WERI-Rb-1 (cell line): ENCODE measurements around the gene HIGD1C.
"Not testable (repeated sequence)": the region's sequence is repeated elsewhere in the genome, so short reads cannot be mapped to it uniquely, and the experiment has no call there.

ENCODE experiments used
- DNase-seq: peaks from one replicate; pipeline ENCODE4 v3.0.0-alpha.2; 2020
- H3K27ac ChIP-seq: fragments of 250-450 bp; sonication (Bioruptor Pico); 2 replicates; pipeline ENCODE4 v1.5.1; 2020; ENCODE audit warnings: mild to moderate bottlenecking, moderate library complexity
- H3K27me3 ChIP-seq: fragments of 250-450 bp; sonication (Bioruptor Pico); 2 replicates; pipeline ENCODE4 v1.5.1; 2021; ENCODE audit warnings: mild to moderate bottlenecking, low read depth, moderate library complexity; ENCODE audit not compliant: insufficient read depth, severe bottlenecking
- H3K36me3 ChIP-seq: fragments of 250-450 bp; sonication (Bioruptor Pico); 2 replicates; pipeline ENCODE4 v1.5.1; 2020; ENCODE audit warnings: mild to moderate bottlenecking, moderate library complexity
- H3K4me3 ChIP-seq: 2 replicates; pipeline ENCODE4 v1.5.1; 2011; ENCODE audit warnings: low read depth, mild to moderate bottlenecking, control low read depth, low read length
- H3K9me3 ChIP-seq: fragments of 250-450 bp; sonication (Bioruptor Pico); 2 replicates; pipeline ENCODE4 v1.5.1; 2021; ENCODE audit warnings: mild to moderate bottlenecking, moderate library complexity; ENCODE audit not compliant: severe bottlenecking
- TF ChIP-seq, protein P1 (sequence below): IDR thresholded peaks from 2 replicates; pipeline ENCODE4 v1.5.1; 2011; ENCODE audit warnings: low read depth, mild to moderate bottlenecking, control low read depth, inconsistent platforms, low read length

HIGD1C gene

DNA sequence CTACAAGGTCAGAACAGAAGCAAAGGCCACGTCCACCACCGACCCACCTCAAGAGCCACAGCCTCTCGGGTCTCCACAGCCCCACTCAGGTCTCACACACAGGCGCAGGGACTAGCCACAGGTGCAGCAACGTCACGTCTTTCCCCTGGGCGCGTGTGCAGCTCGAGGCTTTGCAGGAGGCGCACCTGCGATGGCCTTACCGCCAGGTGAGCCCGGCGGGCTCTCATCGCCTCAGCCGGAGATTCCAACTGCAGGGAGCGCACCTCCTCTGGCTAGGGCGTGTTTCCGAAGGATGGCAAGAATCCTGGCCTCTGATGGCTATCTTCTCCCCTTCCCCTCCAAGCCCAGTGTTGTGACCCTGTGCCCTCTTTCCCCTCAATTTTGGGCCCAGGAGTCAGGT lies at the start of gene HIGD1C:
Gene HIGD1C (plus strand): TSS at position 35 of the 400 bp plus-strand sequence. CDS start 1,455 bp downstream, outside the sequence.
- Histone ChIP-seq H3K9me3 (no peaks in the 10 kb centered on the region), H3K27me3 (no peaks in the 10 kb centered on the region), H3K36me3 (no peaks in the 10 kb centered on the region), H3K4me3 (no peak within 1 kb of the TSS), H3K27ac (no peak within 1 kb of the TSS)
- TF ChIP-seq, protein P1, sequence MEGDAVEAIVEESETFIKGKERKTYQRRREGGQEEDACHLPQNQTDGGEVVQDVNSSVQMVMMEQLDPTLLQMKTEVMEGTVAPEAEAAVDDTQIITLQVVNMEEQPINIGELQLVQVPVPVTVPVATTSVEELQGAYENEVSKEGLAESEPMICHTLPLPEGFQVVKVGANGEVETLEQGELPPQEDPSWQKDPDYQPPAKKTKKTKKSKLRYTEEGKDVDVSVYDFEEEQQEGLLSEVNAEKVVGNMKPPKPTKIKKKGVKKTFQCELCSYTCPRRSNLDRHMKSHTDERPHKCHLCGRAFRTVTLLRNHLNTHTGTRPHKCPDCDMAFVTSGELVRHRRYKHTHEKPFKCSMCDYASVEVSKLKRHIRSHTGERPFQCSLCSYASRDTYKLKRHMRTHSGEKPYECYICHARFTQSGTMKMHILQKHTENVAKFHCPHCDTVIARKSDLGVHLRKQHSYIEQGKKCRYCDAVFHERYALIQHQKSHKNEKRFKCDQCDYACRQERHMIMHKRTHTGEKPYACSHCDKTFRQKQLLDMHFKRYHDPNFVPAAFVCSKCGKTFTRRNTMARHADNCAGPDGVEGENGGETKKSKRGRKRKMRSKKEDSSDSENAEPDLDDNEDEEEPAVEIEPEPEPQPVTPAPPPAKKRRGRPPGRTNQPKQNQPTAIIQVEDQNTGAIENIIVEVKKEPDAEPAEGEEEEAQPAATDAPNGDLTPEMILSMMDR: no peak
- DNase-seq: no peak

DNA sequence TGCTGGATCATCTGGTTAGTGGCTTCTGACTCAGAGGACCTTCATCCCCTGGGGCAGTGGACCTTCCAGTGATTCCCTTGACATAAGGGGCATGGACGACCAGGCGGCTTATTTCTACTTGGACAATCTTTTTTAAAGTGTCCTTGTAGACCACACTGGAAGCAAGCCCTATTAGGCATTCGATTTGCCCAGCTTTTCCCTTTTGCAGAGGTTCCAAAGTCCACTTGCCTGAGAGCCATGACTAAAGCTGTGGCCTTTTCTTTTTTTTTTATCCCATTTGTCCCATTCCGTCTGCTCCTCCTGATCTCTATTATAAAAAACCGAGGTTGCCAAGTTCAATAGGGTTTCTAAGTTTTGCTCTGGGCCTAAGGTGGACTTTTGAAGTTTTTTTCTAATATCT lies 43.9 kb upstream of the HIGD1C start:
- H3K9me3 ChIP-seq: peaks cover 15% of the 10 kb centered on the region
- not testable (repeated sequence) for H3K27me3 ChIP-seq, H3K27ac ChIP-seq, DNase-seq, H3K36me3 ChIP-seq, H3K4me3 ChIP-seq

DNA sequence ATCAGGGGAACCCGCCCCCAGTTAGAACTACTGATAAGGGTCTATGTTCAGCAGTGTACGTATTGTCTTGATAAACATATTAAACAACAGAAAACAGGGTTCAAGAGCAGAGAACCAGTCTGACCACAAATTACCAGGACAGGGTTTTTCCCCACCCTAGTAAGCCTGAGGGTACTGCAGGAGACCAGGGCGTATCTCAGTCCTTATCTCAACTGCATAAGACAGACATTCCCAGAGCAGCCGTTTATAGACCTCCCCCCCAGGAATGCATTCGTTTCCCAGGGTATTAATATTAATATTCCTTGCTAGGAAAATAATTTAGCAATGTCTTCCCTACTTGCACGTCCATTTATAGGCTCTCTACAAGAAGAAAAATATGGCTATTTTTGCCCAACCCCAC lies 40.0 kb upstream of the HIGD1C start:
- not testable (repeated sequence) for H3K36me3 ChIP-seq, H3K27ac ChIP-seq, H3K4me3 ChIP-seq, H3K27me3 ChIP-seq, DNase-seq
- peaks cover 34% of the 10 kb centered on the region for H3K9me3 ChIP-seq

DNA sequence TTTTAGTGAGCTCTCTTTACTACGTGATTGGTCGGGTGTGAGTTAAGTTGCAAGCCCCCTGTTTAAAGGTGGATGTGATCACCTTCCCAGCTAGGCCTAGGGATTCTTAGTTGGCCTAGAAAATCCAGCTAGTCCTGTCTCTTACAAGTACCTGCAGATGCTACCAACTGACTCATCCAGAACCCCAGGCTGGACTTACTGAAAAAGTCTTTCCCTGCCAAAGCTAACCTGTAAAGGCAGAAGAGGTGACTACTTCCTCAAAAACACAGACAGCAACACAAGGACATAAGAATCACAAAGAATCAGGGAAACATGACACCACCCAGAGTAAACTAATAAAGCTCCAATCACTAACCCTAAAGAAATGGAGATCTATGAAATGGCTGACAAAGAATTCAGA lies 39.1 kb upstream of the HIGD1C start:
- Histone ChIP-seq H3K4me3 (no peak overlapping the region), H3K27me3 (no peaks in the 10 kb centered on the region), H3K36me3 (no peaks in the 10 kb centered on the region), H3K27ac (no peak overlapping the region), H3K9me3 (peaks cover 43% of the 10 kb centered on the region)
- TF ChIP-seq, protein P1: no peak
- no peak for DNase-seq

DNA sequence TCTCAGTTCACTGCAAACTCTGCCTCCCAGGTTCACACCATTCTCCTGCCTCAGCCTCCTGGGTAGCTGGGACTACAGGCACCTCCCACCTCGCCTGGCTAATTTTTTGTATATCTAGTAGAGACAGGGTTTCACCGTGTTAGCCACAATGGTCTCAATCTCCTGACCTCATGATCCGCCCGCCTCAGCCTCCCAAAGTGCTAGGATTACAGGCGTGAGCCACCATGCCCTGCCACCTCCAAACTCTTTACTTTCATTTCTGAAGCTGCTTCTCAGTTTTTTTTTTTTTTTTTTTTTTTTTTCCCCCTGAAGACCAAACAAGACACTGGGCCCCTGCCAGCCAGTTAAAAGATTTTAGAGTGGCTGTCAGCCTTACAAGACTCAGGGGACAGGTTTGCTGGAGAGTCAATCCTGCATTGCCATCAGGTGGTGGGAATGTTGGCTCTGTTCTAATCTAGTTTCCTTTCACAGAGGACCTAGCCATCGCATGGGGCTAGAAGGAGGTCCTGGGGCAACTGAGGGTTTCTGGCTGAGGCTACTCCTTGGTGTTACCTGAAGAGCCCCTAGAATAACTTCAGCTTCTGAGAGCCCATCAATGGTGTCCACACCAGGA lies 37.4 kb upstream of the HIGD1C start:
- peaks cover 46% of the 10 kb centered on the region for H3K9me3 ChIP-seq
- TF ChIP-seq, protein P1: no peak
- DNase-seq: no peak

DNA sequence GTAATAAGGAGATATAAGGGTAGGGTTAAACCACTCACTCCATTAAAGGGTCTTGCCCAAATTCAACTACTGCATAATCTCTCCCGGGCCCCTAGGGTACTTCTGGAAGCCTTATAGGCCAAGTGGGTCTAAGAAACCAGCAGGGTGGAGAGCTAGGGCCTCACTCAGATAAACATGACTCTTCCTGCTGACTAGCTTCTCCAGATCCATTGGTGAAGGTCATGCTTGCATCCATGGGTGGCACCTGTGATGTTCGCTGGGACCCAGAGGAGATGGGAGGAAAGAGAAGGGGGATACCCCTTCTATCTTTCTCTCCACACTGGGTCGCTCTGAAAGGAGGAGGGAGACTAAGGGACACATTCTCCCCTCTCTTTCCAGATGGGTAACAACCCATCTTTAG lies 36.1 kb upstream of the HIGD1C start:
- H3K27ac ChIP-seq: no peak overlapping the region
- H3K4me3 ChIP-seq: no peak overlapping the region
- no peaks in the 10 kb centered on the region for H3K36me3 ChIP-seq
- DNase-seq: no peak
- TF ChIP-seq, protein P1: no peak
- peaks cover 46% of the 10 kb centered on the region for H3K9me3 ChIP-seq
- no peaks in the 10 kb centered on the region for H3K27me3 ChIP-seq

More for the DNA sequence above, 37.4 kb upstream of the HIGD1C start:
- Histone ChIP-seq H3K4me3 (no peak overlapping the region), H3K36me3 (no peaks in the 10 kb centered on the region), H3K27me3 (no peaks in the 10 kb centered on the region), H3K27ac (no peak overlapping the region)
